HUES6 (cell line): ENCODE data around the gene ITGB5.

Source experiments
- H3K27ac ChIP-seq: 2 replicates; pipeline ENCODE4 v1.7.0; 2013; ENCODE audit warnings: low read depth, mild to moderate bottlenecking, low read length, inconsistent platforms
- H3K27me3 ChIP-seq: 2 replicates; pipeline ENCODE4 v1.6.1; 2013; ENCODE audit warnings: low read length; ENCODE audit not compliant: control insufficient read depth, insufficient read depth
- H3K36me3 ChIP-seq: 2 replicates; pipeline ENCODE4 v1.6.1; 2013; ENCODE audit warnings: low read length; ENCODE audit not compliant: control insufficient read depth, insufficient read depth
- H3K4me1 ChIP-seq: 2 replicates; pipeline ENCODE4 v1.6.1; 2013; ENCODE audit warnings: low read length; ENCODE audit not compliant: control insufficient read depth, insufficient read depth
- H3K4me3 ChIP-seq: 2 replicates; pipeline ENCODE4 v1.5.1; 2013; ENCODE audit warnings: low read depth, low read length
- H3K9ac ChIP-seq: one replicate; pipeline ENCODE4 v1.6.1; 2013; ENCODE audit warnings: mild to moderate bottlenecking, low read length
- H3K9me3 ChIP-seq: 2 replicates; pipeline ENCODE4 v1.6.1; 2013; ENCODE audit warnings: low read depth, low read length; ENCODE audit not compliant: control insufficient read depth, insufficient read depth

ITGB5 gene

GRCh38 chr3:124920718-124921117 lies 33.6 kb upstream of the ITGB5 start:
- Histone ChIP-seq H3K9me3 (no peaks in the 10 kb centered on the region), H3K4me1 (peaks cover 6% of the 10 kb centered on the region; the same call in 1 of the 2 replicates), H3K4me3 (no peak overlapping the region), H3K27me3 (no peaks in the 10 kb centered on the region), H3K9ac (no peak overlapping the region), H3K36me3 (no peaks in the 10 kb centered on the region), H3K27ac (no peak overlapping the region)

- Histone ChIP-seq H3K27me3 (no peaks in the 10 kb centered on the region), H3K4me1 (peaks cover 6% of the 10 kb centered on the region; the same call in 1 of the 2 replicates), H3K9me3 (no peaks in the 10 kb centered on the region), H3K27ac (no peak overlapping the region), H3K36me3 (no peaks in the 10 kb centered on the region), H3K4me3 (no peak overlapping the region), H3K9ac (no peak overlapping the region)
These were observed 32.6 kb upstream of the ITGB5 start for GRCh38 chr3:124919756-124920155.

- Histone ChIP-seq H3K27me3 (no peaks in the 10 kb centered on the region), H3K9ac (no peak overlapping the region), H3K4me3 (no peak overlapping the region)
These were observed 31.4 kb upstream of the ITGB5 start for GRCh38 chr3:124918524-124918923.

GRCh38 chr3:124916837-124917409 lies 29.8 kb upstream of the ITGB5 start:
- H3K36me3 ChIP-seq: no peaks in the 10 kb centered on the region
- no peak overlapping the region for H3K27ac ChIP-seq
- no peak overlapping the region for H3K4me3 ChIP-seq
- H3K9me3 ChIP-seq: no peaks in the 10 kb centered on the region
- no peak overlapping the region for H3K9ac ChIP-seq
- peaks cover 6% of the 10 kb centered on the region; the same call in 1 of the 2 replicates for H3K4me1 ChIP-seq
- no peaks in the 10 kb centered on the region for H3K27me3 ChIP-seq

More at GRCh38 chr3:124918524-124918923, 31.4 kb upstream of the ITGB5 start:
- Histone ChIP-seq H3K27ac (no peak overlapping the region), H3K9me3 (no peaks in the 10 kb centered on the region), H3K36me3 (no peaks in the 10 kb centered on the region), H3K4me1 (peaks cover 6% of the 10 kb centered on the region; the same call in 1 of the 2 replicates)

DNA sequence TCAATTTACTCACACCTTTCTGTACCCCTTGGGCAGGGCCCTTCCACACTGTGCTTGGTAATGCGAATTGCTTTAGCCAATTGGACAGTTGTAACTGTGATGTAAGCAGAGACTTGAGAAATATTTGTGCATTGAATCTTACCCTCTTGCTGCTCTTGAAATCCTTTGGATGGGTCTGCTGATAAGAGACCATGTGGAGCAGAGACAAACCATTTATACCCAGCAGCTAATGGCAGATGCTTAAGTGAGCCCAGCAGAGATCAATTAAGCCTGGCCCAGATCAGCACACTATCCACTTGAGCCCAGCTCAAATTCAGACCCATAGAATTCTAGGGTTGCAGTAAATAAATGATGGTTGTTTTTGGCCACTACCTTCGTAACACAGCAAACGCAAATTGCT lies 28.1 kb upstream of the ITGB5 start:
- H3K36me3 ChIP-seq: no peaks in the 10 kb centered on the region
- H3K9me3 ChIP-seq: no peaks in the 10 kb centered on the region
- H3K27me3 ChIP-seq: no peaks in the 10 kb centered on the region
- H3K27ac ChIP-seq: no peak overlapping the region
- peaks cover 6% of the 10 kb centered on the region; the same call in 1 of the 2 replicates for H3K4me1 ChIP-seq
- no peak overlapping the region for H3K4me3 ChIP-seq
- no peak overlapping the region for H3K9ac ChIP-seq

GRCh38 chr3:124907957-124908356 lies 20.8 kb upstream of the ITGB5 start:
- Histone ChIP-seq H3K4me3 (no peak overlapping the region), H3K27ac (no peak overlapping the region), H3K9ac (no peak overlapping the region), H3K27me3 (peaks cover 5% of the 10 kb centered on the region; the same call in 1 of the 2 replicates), H3K4me1 (peaks cover 8% of the 10 kb centered on the region; the same call in 1 of the 2 replicates), H3K36me3 (no peaks in the 10 kb centered on the region), H3K9me3 (no peaks in the 10 kb centered on the region)

- peaks cover 5% of the 10 kb centered on the region; the same call in 1 of the 2 replicates for H3K27me3 ChIP-seq
- no peaks in the 10 kb centered on the region for H3K36me3 ChIP-seq
- H3K4me3 ChIP-seq: no peak overlapping the region
These were observed 17.8 kb upstream of the ITGB5 start for GRCh38 chr3:124904835-124905492.

DNA sequence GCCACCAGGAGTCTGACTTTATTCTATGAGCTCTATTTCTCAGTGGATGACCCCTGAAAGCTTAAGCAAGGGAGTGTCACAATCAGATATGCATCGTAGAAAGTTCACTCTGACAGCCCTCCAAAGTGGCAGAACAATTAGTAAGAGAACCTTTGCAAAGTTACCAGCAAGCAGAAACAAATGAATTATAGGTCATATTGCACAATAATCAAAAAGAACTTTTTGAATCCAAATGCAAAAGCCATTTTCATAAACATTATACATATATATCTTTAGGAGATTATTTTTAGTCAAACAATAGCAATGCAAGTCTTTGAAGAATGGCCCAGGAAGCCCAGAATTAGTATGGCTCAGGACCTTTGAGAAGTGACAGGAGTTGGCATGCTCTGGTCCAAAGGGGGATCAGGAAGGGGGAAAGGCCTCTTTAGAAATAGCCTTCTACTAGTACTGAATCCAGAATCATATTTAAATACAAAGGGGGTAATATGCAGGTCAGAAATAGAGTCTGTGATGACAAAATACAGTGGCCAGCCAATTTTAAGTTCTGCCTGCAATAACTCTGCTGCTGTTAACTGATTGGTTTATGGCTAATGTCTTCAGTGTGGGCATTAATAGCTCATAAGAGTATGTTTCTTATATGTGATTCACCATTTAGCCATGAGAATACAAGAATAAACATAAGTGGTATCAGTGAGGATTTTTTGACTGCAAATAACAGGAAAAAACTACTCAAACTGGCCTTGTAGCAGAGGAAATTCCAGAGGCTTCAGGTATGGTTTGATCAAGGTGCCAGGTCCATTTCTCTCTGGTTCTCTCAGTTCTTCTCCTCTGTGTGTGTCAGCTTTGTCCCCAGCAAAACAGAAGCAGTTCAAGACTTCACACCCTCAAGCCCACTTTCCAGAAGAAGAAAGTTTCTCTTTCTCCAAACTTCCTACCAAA lies 17.0 kb upstream of the ITGB5 start:
- H3K9ac ChIP-seq: no peak overlapping the region
- H3K27ac ChIP-seq: no peak overlapping the region
- H3K4me1 ChIP-seq: peaks cover 12% of the 10 kb centered on the region
- H3K9me3 ChIP-seq: no peaks in the 10 kb centered on the region
- no peak overlapping the region for H3K4me3 ChIP-seq
- no peaks in the 10 kb centered on the region for H3K36me3 ChIP-seq
- H3K27me3 ChIP-seq: peaks cover 5% of the 10 kb centered on the region; the same call in 1 of the 2 replicates

More at GRCh38 chr3:124904835-124905492, 17.8 kb upstream of the ITGB5 start:
- Histone ChIP-seq H3K27ac (no peak overlapping the region), H3K9ac (no peak overlapping the region), H3K4me1 (peaks cover 12% of the 10 kb centered on the region), H3K9me3 (no peaks in the 10 kb centered on the region)

GRCh38 chr3:124896824-124897526 lies 9.8 kb upstream of the ITGB5 start:
- Histone ChIP-seq H3K4me3 (no peak overlapping the region), H3K9me3 (no peaks in the 10 kb centered on the region), H3K27ac (no peak overlapping the region), H3K9ac (no peak overlapping the region), H3K27me3 (no peaks in the 10 kb centered on the region), H3K36me3 (no peaks in the 10 kb centered on the region), H3K4me1 (peaks cover 3% of the 10 kb centered on the region)

DNA sequence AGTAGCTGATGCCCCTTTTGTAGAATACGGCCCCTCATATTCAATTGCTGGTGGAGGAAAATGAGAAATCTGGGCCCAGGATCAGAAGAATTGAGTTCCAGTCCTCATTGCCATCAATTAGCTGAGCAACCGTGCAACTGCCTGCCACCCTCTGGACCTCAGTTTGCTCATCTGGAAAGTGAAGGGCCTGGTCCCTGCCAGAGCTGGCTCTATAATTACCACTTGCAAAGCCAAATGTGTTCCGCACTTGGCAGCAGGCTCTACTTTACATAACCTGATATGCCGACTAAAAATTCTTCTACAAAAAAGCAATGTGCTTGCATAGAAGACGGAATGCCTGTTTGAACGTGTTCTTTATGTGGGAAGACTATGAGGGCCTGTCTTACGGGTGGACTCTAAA lies 8.6 kb upstream of the ITGB5 start:
- H3K27me3 ChIP-seq: no peaks in the 10 kb centered on the region
- H3K9ac ChIP-seq: no peak overlapping the region
- H3K36me3 ChIP-seq: no peaks in the 10 kb centered on the region
- H3K9me3 ChIP-seq: no peaks in the 10 kb centered on the region
- H3K4me3 ChIP-seq: no peak overlapping the region
- peaks cover under 1% of the 10 kb centered on the region; the same call in 1 of the 2 replicates for H3K4me1 ChIP-seq
- H3K27ac ChIP-seq: no peak overlapping the region
